ENCODE measurements around the gene UFC1.

UFC1 gene

GRCh38 chr1:161196521-161197451 lies 43.0 kb downstream of the UFC1 start:
- peaks cover 8 to 11% of the 10 kb centered on the region in 2 donors for H3K36me3 ChIP-seq (ENCODE audit: control insufficient read depth in 1 of 2, insufficient read depth in 2 of 2, low read length in 2 of 2)
- H3K27ac ChIP-seq (ENCODE audit: low read length), result peak overlapping the region; percentile 85
- no peaks in the 10 kb centered on the region for H3K27me3 ChIP-seq (ENCODE audit: low read depth, low read length)
- peak overlapping the region; percentile 60 to 68 for H3K4me3 ChIP-seq (ENCODE audit: low read depth in 1 of 2, low read length in 2 of 2)
- peaks cover 25 to 50% of the 10 kb centered on the region in 2 donors for H3K4me1 ChIP-seq (ENCODE audit: control insufficient read depth in 1 of 2, insufficient read depth in 2 of 2, low read length in 2 of 2)
- no peaks in the 10 kb centered on the region for H3K9me3 ChIP-seq (ENCODE audit: control insufficient read depth in 1 of 2, low read length in 2 of 2)

- Histone ChIP-seq H3K36me3 (ENCODE audit: control insufficient read depth in 1 of 2, insufficient read depth in 2 of 2, low read length in 2 of 2) (peaks cover 4 to 8% of the 10 kb centered on the region in 2 donors), H3K4me1 (ENCODE audit: control insufficient read depth in 1 of 2, insufficient read depth in 2 of 2, low read length in 2 of 2) (peaks cover 22 to 47% of the 10 kb centered on the region in 2 donors), H3K9me3 (ENCODE audit: control insufficient read depth in 1 of 2, low read length in 2 of 2) (no peaks in the 10 kb centered on the region), H3K27ac (ENCODE audit: low read length) (peak overlapping the region; percentile 85), H3K27me3 (ENCODE audit: low read depth, low read length) (no peaks in the 10 kb centered on the region), H3K4me3 (ENCODE audit: low read depth in 1 of 2, low read length in 2 of 2) (peak overlapping the region; percentile 60 to 68)
Measured at GRCh38 chr1:161197560-161198193, 43.9 kb downstream of the UFC1 start.

GRCh38 chr1:161198194-161198896 lies 44.6 kb downstream of the UFC1 start:
- no peaks in the 10 kb centered on the region for H3K27me3 ChIP-seq (ENCODE audit: low read depth, low read length)
- peaks cover 18 to 47% of the 10 kb centered on the region in 2 donors for H3K4me1 ChIP-seq (ENCODE audit: control insufficient read depth in 1 of 2, insufficient read depth in 2 of 2, low read length in 2 of 2)
- H3K4me3 ChIP-seq (ENCODE audit: low read depth in 1 of 2, low read length in 2 of 2), result peak overlapping the region; percentile 60 to 68
- H3K27ac ChIP-seq (ENCODE audit: low read length), result peak overlapping the region; percentile 95
- no peaks in the 10 kb centered on the region for H3K9me3 ChIP-seq (ENCODE audit: control insufficient read depth in 1 of 2, low read length in 2 of 2)
- peaks cover 4 to 8% of the 10 kb centered on the region in 2 donors for H3K36me3 ChIP-seq (ENCODE audit: control insufficient read depth in 1 of 2, insufficient read depth in 2 of 2, low read length in 2 of 2)

GRCh38 chr1:161198897-161199431 lies 45.2 kb downstream of the UFC1 start, which contains the start of gene ADAMTS4:
ADAMTS4 (minus strand) TSS chr1:161199054; CDS start chr1:161198627, 427 bp downstream.
- Histone ChIP-seq H3K36me3 (ENCODE audit: control insufficient read depth in 1 of 2, insufficient read depth in 2 of 2, low read length in 2 of 2) (peaks cover 8% of the 10 kb centered on the region in 2 donors), H3K9me3 (ENCODE audit: control insufficient read depth in 1 of 2, low read length in 2 of 2) (no peaks in the 10 kb centered on the region), H3K4me1 (ENCODE audit: control insufficient read depth in 1 of 2, insufficient read depth in 2 of 2, low read length in 2 of 2) (peaks cover 18 to 51% of the 10 kb centered on the region in 2 donors), H3K4me3 (ENCODE audit: low read depth in 1 of 2, low read length in 2 of 2) (peak within 1 kb of the TSS; percentile 60 to 68), H3K27me3 (ENCODE audit: low read depth, low read length) (no peaks in the 10 kb centered on the region), H3K27ac (ENCODE audit: low read length) (peak within 1 kb of the TSS; percentile 95)

- Histone ChIP-seq H3K36me3 (ENCODE audit: control insufficient read depth in 1 of 2, insufficient read depth in 2 of 2, low read length in 2 of 2) (peaks cover 8 to 14% of the 10 kb centered on the region in 2 donors), H3K4me1 (ENCODE audit: control insufficient read depth in 1 of 2, insufficient read depth in 2 of 2, low read length in 2 of 2) (peaks cover 18 to 51% of the 10 kb centered on the region in 2 donors), H3K27ac (ENCODE audit: low read length) (peak overlapping the region; percentile 95), H3K9me3 (ENCODE audit: control insufficient read depth in 1 of 2, low read length in 2 of 2) (no peaks in the 10 kb centered on the region), H3K27me3 (ENCODE audit: low read depth, low read length) (no peaks in the 10 kb centered on the region), H3K4me3 (ENCODE audit: low read depth in 1 of 2, low read length in 2 of 2) (peak overlapping the region in 1 of 2 donors; percentile 17)
Measured at GRCh38 chr1:161199506-161200139, 45.8 kb downstream of the UFC1 start.

GRCh38 chr1:161200421-161200991 lies 46.7 kb downstream of the UFC1 start:
- Histone ChIP-seq H3K27me3 (ENCODE audit: low read depth, low read length) (no peaks in the 10 kb centered on the region), H3K4me1 (ENCODE audit: control insufficient read depth in 1 of 2, insufficient read depth in 2 of 2, low read length in 2 of 2) (peaks cover 15 to 51% of the 10 kb centered on the region in 2 donors), H3K4me3 (ENCODE audit: low read depth in 1 of 2, low read length in 2 of 2) (peak overlapping the region in 1 of 2 donors; percentile 89)

GRCh38 chr1:161200992-161201835 lies 47.4 kb downstream of the UFC1 start:
- Histone ChIP-seq H3K9me3 (ENCODE audit: control insufficient read depth in 1 of 2, low read length in 2 of 2) (no peaks in the 10 kb centered on the region), H3K36me3 (ENCODE audit: control insufficient read depth in 1 of 2, insufficient read depth in 2 of 2, low read length in 2 of 2) (peaks cover 10 to 18% of the 10 kb centered on the region in 2 donors), H3K4me1 (ENCODE audit: control insufficient read depth in 1 of 2, insufficient read depth in 2 of 2, low read length in 2 of 2) (peaks cover 13 to 51% of the 10 kb centered on the region in 2 donors), H3K27ac (ENCODE audit: low read length) (peak overlapping the region; percentile 95), H3K27me3 (ENCODE audit: low read depth, low read length) (no peaks in the 10 kb centered on the region), H3K4me3 (ENCODE audit: low read depth in 1 of 2, low read length in 2 of 2) (peak overlapping the region; percentile 89 to 90)

More at GRCh38 chr1:161200421-161200991, 46.7 kb downstream of the UFC1 start:
- Histone ChIP-seq H3K36me3 (ENCODE audit: control insufficient read depth in 1 of 2, insufficient read depth in 2 of 2, low read length in 2 of 2) (peaks cover 5 to 14% of the 10 kb centered on the region in 2 donors), H3K27ac (ENCODE audit: low read length) (peak overlapping the region; percentile 95), H3K9me3 (ENCODE audit: control insufficient read depth in 1 of 2, low read length in 2 of 2) (no peaks in the 10 kb centered on the region)

- no peaks in the 10 kb centered on the region for H3K9me3 ChIP-seq (ENCODE audit: control insufficient read depth in 1 of 2, low read length in 2 of 2)
- peak within 1 kb of the TSS; percentile 95 for H3K27ac ChIP-seq (ENCODE audit: low read length)
- peaks cover 18 to 27% of the 10 kb centered on the region in 2 donors for H3K36me3 ChIP-seq (ENCODE audit: control insufficient read depth in 1 of 2, insufficient read depth in 2 of 2, low read length in 2 of 2)
- H3K4me1 ChIP-seq (ENCODE audit: control insufficient read depth in 1 of 2, insufficient read depth in 2 of 2, low read length in 2 of 2), result peaks cover 13 to 44% of the 10 kb centered on the region in 2 donors
- peak within 1 kb of the TSS; percentile 89 to 90 for H3K4me3 ChIP-seq (ENCODE audit: low read depth in 1 of 2, low read length in 2 of 2)
- no peaks in the 10 kb centered on the region for H3K27me3 ChIP-seq (ENCODE audit: low read depth, low read length)
Measured at GRCh38 chr1:161201836-161202712, 48.3 kb downstream of the UFC1 start, which contains the start of gene NDUFS2. NDUFS2 (plus strand) TSS chr1:161202367; CDS start chr1:161202386, 19 bp downstream.

Data from muscle layer of duodenum (tissue), 2 donors.